HCT116 (cell line): Measurements from ENCODE around the gene DNAJC16. TPM values are rescaled to one million over a fixed set of nuclear protein-coding genes. Genes with fewer than 3 reads are reported as not detected.

Experiments used
- ATAC-seq: fragments of 200-7000 bp; cut with Tn5 transposase; 2 replicates; pipeline ENCODE4 v1.9.1; 2020; ENCODE audit warnings: mild to moderate bottlenecking, moderate library complexity
- BruUV-seq: library from RNA; stranded (reverse); fragments of 400-500 nt; replicated peaks from 2 replicates; lab custom pipeline; 2021; lab: Mats Ljungman, UMichigan
- CTCF ChIA-PET: fragments of 300-600 bp; sonication (Branson Sonifier 250); formaldehyde crosslinking; loops from one replicate; lab custom pipeline; 2021; ENCODE audit warnings: antibody characterized with exemption; lab: Charles Lee
- POLR2A ChIA-PET: fragments of 300-600, 350-600 bp; sonication (Branson Sonifier 250); formaldehyde crosslinking; loops from one replicate; lab custom pipeline; 2021; ENCODE audit warnings: antibody characterized with exemption; lab: Charles Lee
- RAD21 ChIA-PET, 2 experiments: fragments of 300-600 bp; sonication (Branson Sonifier 250); formaldehyde crosslinking; loops; one replicate each; lab custom pipeline; 2023; ENCODE audit warnings: low total read pairs in 2 of 2; ENCODE audit not compliant: uncharacterized antibody in 2 of 2, unreplicated experiment in 2 of 2, low non-redundant PET in 1 of 2; lab: Charles Lee
- DNase-seq: peaks from one replicate; pipeline ENCODE4 v3.0.0-alpha.2; 2010; ENCODE audit warnings: low read depth, low spot score
- H2AFZ ChIP-seq: fragments of 200-600 bp; shearing (Covaris generic), sonication (generic); 2 replicates; pipeline ENCODE4 v1.6.1; 2017; ENCODE audit warnings: low read depth, mixed run types, mixed read lengths, antibody characterized with exemption, low read length; ENCODE audit not compliant: poor library complexity, severe bottlenecking
- H3K27ac ChIP-seq: 2 replicates; pipeline ENCODE4 v1.5.1; 2012; ENCODE audit warnings: low read depth, low read length
- H3K27me3 ChIP-seq: fragments of 200-600 bp; sonication (generic); 2 replicates; pipeline ENCODE4 v1.6.1; 2016; ENCODE audit warnings: mixed run types, low read length, mixed read lengths; ENCODE audit not compliant: insufficient read depth
- H3K36me3 ChIP-seq, 2 experiments: fragments of 200-500 bp in 1 of 2; fragments of 200-600 bp in 1 of 2; sonication (Bioruptor generic) in 1 of 2; sonication (generic) in 1 of 2; 2 replicates each; pipeline versions ENCODE4 v1.5.1 to v1.6.1; 2014 to 2016; ENCODE audit warnings: low read length in 2 of 2, inconsistent platforms in 1 of 2, mixed read lengths in 1 of 2, mixed run types in 1 of 2; ENCODE audit not compliant: insufficient read depth in 2 of 2, control insufficient read depth in 1 of 2
- H3K4me1 ChIP-seq, 2 experiments: fragments of 200-600 bp in 1 of 2; sonication (generic) in 1 of 2; 2 replicates each; pipeline versions ENCODE4 v1.5.1 to v1.6.1; 2012 to 2017; ENCODE audit warnings: low read length in 2 of 2, inconsistent platforms in 1 of 2, mild to moderate bottlenecking in 1 of 2, mixed read lengths in 1 of 2, mixed run types in 1 of 2, moderate library complexity in 1 of 2; ENCODE audit not compliant: insufficient read depth in 2 of 2, control insufficient read depth in 1 of 2
- H3K4me2 ChIP-seq: fragments of 200-600 bp; sonication (generic); 2 replicates; pipeline ENCODE4 v1.6.1; 2017; ENCODE audit warnings: mixed run types, low read length, mixed read lengths
- H3K4me3 ChIP-seq, 2 experiments: fragments of 200-600 bp in 1 of 2; sonication (generic) in 1 of 2; replicated peaks in 1 of 2; 2 replicates each; pipeline ENCODE4 v1.5.1; 2011 to 2016; ENCODE audit warnings: low read length in 2 of 2, control low read depth in 1 of 2, low read depth in 1 of 2, mild to moderate bottlenecking in 1 of 2, mixed read lengths in 1 of 2, mixed run types in 1 of 2
- H3K79me2 ChIP-seq: fragments of 200-600 bp; sonication (generic); 2 replicates; pipeline ENCODE4 v1.6.1; 2017; ENCODE audit warnings: mild to moderate bottlenecking, mixed run types, low read length, moderate library complexity, mixed read lengths; ENCODE audit not compliant: insufficient read depth
- H3K9ac ChIP-seq: fragments of 200-600 bp; sonication (generic); 2 replicates; pipeline ENCODE4 v1.6.1; 2016; ENCODE audit warnings: low read length, mixed read lengths
- H3K9me2 ChIP-seq: fragments of 200-600 bp; sonication (generic), shearing (Covaris generic); 2 replicates; pipeline ENCODE4 v1.6.1; 2017; ENCODE audit warnings: mixed run types, mild to moderate bottlenecking, moderate library complexity; ENCODE audit not compliant: insufficient read depth
- H3K9me3 ChIP-seq, 2 experiments: fragments of 200-500 bp in 1 of 2; fragments of 200-600 bp in 1 of 2; sonication (Bioruptor generic) in 1 of 2; sonication (generic) in 1 of 2; 2 replicates each; pipeline ENCODE4 v1.6.1; 2014 to 2017; ENCODE audit warnings: low read length in 2 of 2, mixed read lengths in 2 of 2, inconsistent platforms in 1 of 2, low read depth in 1 of 2, mild to moderate bottlenecking in 1 of 2, mixed run types in 1 of 2, moderate library complexity in 1 of 2; ENCODE audit not compliant: control insufficient read depth in 1 of 2, insufficient read depth in 1 of 2
- H4K20me1 ChIP-seq: fragments of 200-600 bp; sonication (generic), shearing (Covaris generic); 2 replicates; pipeline ENCODE4 v1.6.1; 2017; ENCODE audit warnings: mixed run types, mild to moderate bottlenecking, moderate library complexity; ENCODE audit not compliant: insufficient read depth
- CBX3 ChIP-seq: IDR thresholded peaks from 2 replicates; pipeline ENCODE4 v1.6.1; 2012; ENCODE audit warnings: low read depth
- CTCF ChIP-seq, 3 experiments: fragments of 200-600 bp in 1 of 3; sonication (generic) in 1 of 3; IDR thresholded peaks in 2 of 3; conservative IDR thresholded peaks in 1 of 3; 2 replicates each; pipeline ENCODE4 v1.5.1; 2012 to 2017; ENCODE audit warnings: low read depth in 2 of 3, low read length in 2 of 3, antibody characterized with exemption in 1 of 3, borderline replicate concordance in 1 of 3, control low read depth in 1 of 3, mild to moderate bottlenecking in 1 of 3, mixed read lengths in 1 of 3, mixed run types in 1 of 3, moderate library complexity in 1 of 3; ENCODE audit not compliant: insufficient read depth in 1 of 3
- EGR1 ChIP-seq: IDR thresholded peaks from 2 replicates; pipeline ENCODE4 v1.6.1; 2012; ENCODE audit warnings: low read depth
- ELF1 ChIP-seq: IDR thresholded peaks from 2 replicates; pipeline ENCODE4 v1.6.1; 2012; ENCODE audit warnings: low read depth, borderline replicate concordance
- EZH2 ChIP-seq: fragments of 200-600 bp; sonication (generic); IDR thresholded peaks from 2 replicates; pipeline ENCODE4 v1.6.1; 2017; ENCODE audit warnings: antibody characterized with exemption, mixed run types
- EZH2phosphoT487 ChIP-seq: fragments of 200-600 bp; IDR thresholded peaks from 2 replicates; pipeline ENCODE4 v1.6.1; 2018; ENCODE audit warnings: antibody characterized with exemption, borderline replicate concordance
- POLR2A ChIP-seq: IDR thresholded peaks from 2 replicates; pipeline ENCODE4 v1.7.0; 2011; ENCODE audit warnings: borderline replicate concordance; ENCODE audit not compliant: insufficient read depth, insufficient read length; ENCODE audit errors: extremely low read depth
- POLR2AphosphoS5 ChIP-seq: IDR thresholded peaks from 2 replicates; pipeline ENCODE4 v1.6.1; 2011; ENCODE audit warnings: mild to moderate bottlenecking, low read depth, low read length, moderate library complexity
- RAD21 ChIP-seq: IDR thresholded peaks from 2 replicates; pipeline ENCODE4 v1.6.1; 2012; ENCODE audit warnings: low read depth, mild to moderate bottlenecking
- SIN3A ChIP-seq: IDR thresholded peaks from 2 replicates; pipeline ENCODE4 v1.6.1; 2012; ENCODE audit warnings: low read depth
- SP1 ChIP-seq: IDR thresholded peaks from 2 replicates; pipeline ENCODE4 v1.6.1; 2012; ENCODE audit warnings: low read depth
- SRF ChIP-seq: IDR thresholded peaks from 2 replicates; pipeline ENCODE4 v1.6.1; 2012; ENCODE audit warnings: low read depth
- TCF7L2 ChIP-seq: IDR thresholded peaks from 2 replicates; pipeline ENCODE4 v1.7.0; 2011; ENCODE audit warnings: borderline replicate concordance, inconsistent platforms; ENCODE audit not compliant: insufficient read depth, insufficient read length; ENCODE audit errors: extremely low read depth
- YY1 ChIP-seq: IDR thresholded peaks from 2 replicates; pipeline ENCODE4 v1.6.1; 2011; ENCODE audit warnings: low read length, low read depth, moderate library complexity, mild to moderate bottlenecking; ENCODE audit not compliant: insufficient replicate concordance; ENCODE audit errors: extremely low read depth
- ZBTB33 ChIP-seq: IDR thresholded peaks from 2 replicates; pipeline ENCODE4 v1.6.1; 2011; ENCODE audit warnings: mild to moderate bottlenecking, low read length, moderate library complexity; ENCODE audit not compliant: insufficient replicate concordance; ENCODE audit errors: extremely low read depth
- ZNF274 ChIP-seq: fragments of 200-500 bp; sonication (Bioruptor generic); IDR thresholded peaks from 2 replicates; pipeline ENCODE4 v1.6.1; 2014; ENCODE audit warnings: mild to moderate bottlenecking, low read depth, low read length, inconsistent platforms
- intact Hi-C: fragments of 100-400 bp; cut with micrococcal nuclease; formaldehyde crosslinking; loops from 2 replicates; pipeline ENCODE4 v1.10.0; 2022
- total RNA-seq: library from RNA; stranded (reverse); gene quantifications from one replicate; pipeline ENCODE4 v1.2.1, GENCODE V29; 2021; ENCODE audit not compliant: unreplicated experiment
- TF ChIP-seq, protein P1 (sequence below): IDR thresholded peaks from 2 replicates; pipeline ENCODE4 v1.6.1; 2012
- TF ChIP-seq, protein P2 (sequence below): IDR thresholded peaks from 2 replicates; pipeline ENCODE4 v1.6.1; 2012

DNAJC16 gene
- total RNA-seq, 1 experiment from 2014 or later: 20.6 TPM

GRCh38 chr1:15509586-15509985 lies 17.1 kb upstream of the DNAJC16 start:
- no peaks in the 10 kb centered on the region for H4K20me1 ChIP-seq
- no peaks in the 10 kb centered on the region for H3K36me3 ChIP-seq
- H2AFZ ChIP-seq: no peak overlapping the region
- no peaks in the 10 kb centered on the region for H3K9me3 ChIP-seq
- no peak for DNase-seq
- no peaks in the 10 kb centered on the region for H3K79me2 ChIP-seq
- H3K4me1 ChIP-seq: no peaks in the 10 kb centered on the region
- POLR2A ChIA-PET: no interaction called here
- CTCF ChIA-PET: no interaction called here
- intact Hi-C loops: no loop called here
- no peaks in the 10 kb centered on the region for H3K9me2 ChIP-seq
- no peak for ATAC-seq
- H3K27me3 ChIP-seq: no peaks in the 10 kb centered on the region
- TF ChIP-seq EZH2: no peak
- TF ChIP-seq EZH2phosphoT487: no peak
- no peak for TF ChIP-seq RAD21
- TF ChIP-seq CTCF (IDR thresholded peaks at IDR 0.05 in 2 of 3, conservative IDR thresholded peaks at IDR 0.05 in 1 of 3; ENCODE audit: borderline replicate concordance in 1 of 3, insufficient read depth in 1 of 3, low read depth in 2 of 3, low read length in 2 of 3): no peak
- TF ChIP-seq EGR1: no peak
- TF ChIP-seq, protein P1, sequence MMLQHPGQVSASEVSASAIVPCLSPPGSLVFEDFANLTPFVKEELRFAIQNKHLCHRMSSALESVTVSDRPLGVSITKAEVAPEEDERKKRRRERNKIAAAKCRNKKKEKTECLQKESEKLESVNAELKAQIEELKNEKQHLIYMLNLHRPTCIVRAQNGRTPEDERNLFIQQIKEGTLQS: no peak
- no peak for TF ChIP-seq ELF1
- no peak for TF ChIP-seq POLR2AphosphoS5
- no peak for TF ChIP-seq POLR2A
- TF ChIP-seq, protein P2, sequence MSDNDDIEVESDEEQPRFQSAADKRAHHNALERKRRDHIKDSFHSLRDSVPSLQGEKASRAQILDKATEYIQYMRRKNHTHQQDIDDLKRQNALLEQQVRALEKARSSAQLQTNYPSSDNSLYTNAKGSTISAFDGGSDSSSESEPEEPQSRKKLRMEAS: no peak
- TF ChIP-seq YY1: no peak
- TF ChIP-seq ZNF274: no peak
- TF ChIP-seq CBX3: no peak
- no peak for TF ChIP-seq SRF
- TF ChIP-seq SIN3A: no peak
- no peak for TF ChIP-seq TCF7L2
- no peak for TF ChIP-seq SP1
- no peak for TF ChIP-seq ZBTB33
- H3K4me3 ChIP-seq: no peak overlapping the region
- no TSS peak for BruUV-seq
- no peak overlapping the region for H3K27ac ChIP-seq
- RAD21 ChIA-PET: no interaction called here
- H3K4me2 ChIP-seq: no peak overlapping the region
- H3K9ac ChIP-seq: no peak overlapping the region
